Mucosa of descending colon (tissue), 3 donors: ENCODE results near the gene HAPLN1. TPM values are rescaled to one million over a fixed set of nuclear protein-coding genes. Genes with fewer than 3 reads are reported as not detected.

ENCODE experiments used
- ATAC-seq: fragments of 200-7000 bp; cut with Tn5 transposase; one replicate; pipeline ENCODE4 v1.9.1; 2020; ENCODE audit warnings: mild to moderate bottlenecking, moderate library complexity
- DNase-seq, 3 donors: peaks; one replicate each; pipeline ENCODE4 v3.0.0-alpha.2; 2020
- H3K36me3 ChIP-seq: fragments of 200-600 bp; one replicate; pipeline ENCODE4 v1.8.0; 2021; ENCODE audit warnings: low read depth, mild to moderate bottlenecking
- H3K4me1 ChIP-seq: fragments of 200-600 bp; one replicate; pipeline ENCODE4 v1.8.0; 2021; ENCODE audit warnings: low read depth, mild to moderate bottlenecking
- H3K4me3 ChIP-seq: fragments of 200-600 bp; one replicate; pipeline ENCODE4 v1.8.0; 2021; ENCODE audit warnings: mild to moderate bottlenecking
- H3K9me3 ChIP-seq: fragments of 200-600 bp; one replicate; pipeline ENCODE4 v1.8.0; 2021; ENCODE audit warnings: mild to moderate bottlenecking
- intact Hi-C, 2 donors: fragments of 100-400 bp; cut with DNase I in 1 of 2; cut with micrococcal nuclease in 1 of 2; formaldehyde crosslinking; loops; one replicate each; pipeline versions ENCODE4 v1.11.0 to v1.11.1; 2022; cut with DNase I, micrococcal nuclease
- long read RNA-seq, 2 donors: library from polyadenylated mRNA; unstranded; transcript quantifications; one replicate each; pipeline ENCODE4 v2.0.0, GENCODE V29; 2019 to 2021
- total RNA-seq, 3 donors: library from RNA; stranded (reverse); fragmentation: NEBNext Ultra II Directional in 2 of 3; extraction: Animal tissue kit (Norgen Biotek cat#: 25700) in 2 of 3; gene quantifications; one replicate each; pipeline versions ENCODE4 v1.2.1 to v1.2.4, GENCODE V29; 2021 to 2023
- TF ChIP-seq, protein P1 (sequence below): fragments of 200-600 bp; IDR thresholded peaks from one replicate; pipeline ENCODE4 v1.8.0; 2022; ENCODE audit warnings: antibody characterized with exemption, mild to moderate bottlenecking
- donor health status: DM: no; HTN: no; CAD: no; lungs with moderate emphysema.
- donor health status: DM: no; HTN: no; CAD: no.
- donor health status: DM: no; HTN: yes; CAD: no.

The HAPLN1 gene
- 1 to 10 TPM in 2 of 3 donors, under 1 TPM in 1; 0.93 to 9.6 (median 1.5) TPM for total RNA-seq
- long read RNA-seq, donor 1, result 0 reads
- long read RNA-seq, donor 2, full-length matches to known transcripts, result 13 of 13 reads
- long read RNA-seq, donor 2, partial matches to known transcripts, result 0 of 13 reads
- long read RNA-seq, donor 2, other reads (novel, unspliced or antisense), result 0 of 13 reads

- Histone ChIP-seq H3K9me3 (no peaks in the 10 kb centered on the region), H3K4me1 (no peaks in the 10 kb centered on the region), H3K36me3 (no peaks in the 10 kb centered on the region), H3K4me3 (no peak within 1 kb of the TSS)
- intact Hi-C loops, result loop anchor here in 1 of 2 donors (10.0 kb wide), 1 partner anchor 194 kb away; no protein-coding TSS in a partner anchor
- DNase-seq, result peak in 2 of 3 donors; percentile 34 to 46
- TF ChIP-seq, protein P1, sequence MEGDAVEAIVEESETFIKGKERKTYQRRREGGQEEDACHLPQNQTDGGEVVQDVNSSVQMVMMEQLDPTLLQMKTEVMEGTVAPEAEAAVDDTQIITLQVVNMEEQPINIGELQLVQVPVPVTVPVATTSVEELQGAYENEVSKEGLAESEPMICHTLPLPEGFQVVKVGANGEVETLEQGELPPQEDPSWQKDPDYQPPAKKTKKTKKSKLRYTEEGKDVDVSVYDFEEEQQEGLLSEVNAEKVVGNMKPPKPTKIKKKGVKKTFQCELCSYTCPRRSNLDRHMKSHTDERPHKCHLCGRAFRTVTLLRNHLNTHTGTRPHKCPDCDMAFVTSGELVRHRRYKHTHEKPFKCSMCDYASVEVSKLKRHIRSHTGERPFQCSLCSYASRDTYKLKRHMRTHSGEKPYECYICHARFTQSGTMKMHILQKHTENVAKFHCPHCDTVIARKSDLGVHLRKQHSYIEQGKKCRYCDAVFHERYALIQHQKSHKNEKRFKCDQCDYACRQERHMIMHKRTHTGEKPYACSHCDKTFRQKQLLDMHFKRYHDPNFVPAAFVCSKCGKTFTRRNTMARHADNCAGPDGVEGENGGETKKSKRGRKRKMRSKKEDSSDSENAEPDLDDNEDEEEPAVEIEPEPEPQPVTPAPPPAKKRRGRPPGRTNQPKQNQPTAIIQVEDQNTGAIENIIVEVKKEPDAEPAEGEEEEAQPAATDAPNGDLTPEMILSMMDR, result no peak
- ATAC-seq, result no peak
Measured at GRCh38 chr5:83720836-83721537, at the start of gene HAPLN1. Gene HAPLN1, minus strand, starts transcription at chr5:83720855. Its CDS starts 47,332 bp downstream, at chr5:83673523.

- ATAC-seq, result no peak
- H3K36me3 ChIP-seq, result no peaks in the 10 kb centered on the region
- no peak overlapping the region for H3K4me3 ChIP-seq
- TF ChIP-seq, protein P1, result no peak
- no peak for DNase-seq
- intact Hi-C loops, result no loop called here
- H3K4me1 ChIP-seq, result no peaks in the 10 kb centered on the region
- peaks cover 16% of the 10 kb centered on the region for H3K9me3 ChIP-seq
Measured at GRCh38 chr5:83767409-83767992, 46.8 kb upstream of the HAPLN1 start.

DNA sequence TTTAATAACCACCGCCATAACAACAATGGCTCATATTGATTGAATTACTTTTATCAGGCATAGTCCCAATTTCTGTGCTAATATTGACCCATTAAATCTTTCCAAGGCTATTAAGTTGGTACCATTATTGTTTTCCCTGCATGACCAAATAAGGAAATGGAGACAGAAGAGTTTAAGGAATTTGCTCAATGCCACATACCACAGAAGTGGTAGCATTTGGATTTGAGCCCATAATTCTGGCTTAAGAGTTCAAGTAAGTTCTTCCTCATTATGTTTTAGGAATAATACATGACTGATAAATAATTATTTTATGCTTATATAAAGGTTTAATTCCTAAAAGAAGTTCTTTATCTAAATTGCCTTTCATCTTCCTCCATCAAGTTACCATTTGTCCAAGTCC lies 43.4 kb upstream of the HAPLN1 start:
- Histone ChIP-seq H3K36me3 (no peaks in the 10 kb centered on the region), H3K4me3 (no peak overlapping the region), H3K4me1 (no peaks in the 10 kb centered on the region), H3K9me3 (peaks cover 16% of the 10 kb centered on the region)
- DNase-seq (no peak), ATAC-seq (no peak)
- TF ChIP-seq, protein P1, result no peak
- intact Hi-C loops, result no loop called here

DNA sequence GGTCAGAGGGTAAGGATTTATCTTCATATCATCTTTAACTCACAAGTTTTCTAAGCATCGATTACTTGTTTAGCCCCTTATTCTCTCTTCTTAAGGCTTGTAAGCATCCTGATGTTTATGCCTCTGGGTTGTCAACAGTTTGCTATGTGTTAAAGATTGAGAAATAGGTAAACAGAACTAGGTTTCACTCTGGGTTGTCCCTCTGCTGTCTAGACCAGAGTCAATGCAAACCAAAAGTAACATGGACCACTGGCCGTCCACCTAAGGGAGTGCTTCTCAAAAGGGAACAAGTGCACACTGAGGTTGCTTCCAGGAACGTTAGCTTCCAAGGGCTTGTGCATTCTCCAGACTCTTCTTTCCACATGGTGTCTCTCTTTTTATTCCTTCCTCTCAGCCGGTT lies 39.9 kb upstream of the HAPLN1 start:
- DNase-seq (no peak), ATAC-seq (peak; percentile 9)
- Histone ChIP-seq H3K36me3 (no peaks in the 10 kb centered on the region), H3K9me3 (no peaks in the 10 kb centered on the region), H3K4me3 (no peak overlapping the region), H3K4me1 (no peaks in the 10 kb centered on the region)
- intact Hi-C loops, result no loop called here
- TF ChIP-seq, protein P1, result no peak

- no peaks in the 10 kb centered on the region for H3K36me3 ChIP-seq
- no peak for DNase-seq
- intact Hi-C loops, result no loop called here
- H3K9me3 ChIP-seq, result no peaks in the 10 kb centered on the region
- H3K4me3 ChIP-seq, result no peak overlapping the region
- ATAC-seq, result no peak
- H3K4me1 ChIP-seq, result no peaks in the 10 kb centered on the region
- TF ChIP-seq, protein P1, result no peak
Measured at GRCh38 chr5:83752700-83753099, 32.0 kb upstream of the HAPLN1 start.
